Naive thymus-derived CD4-positive, alpha-beta T cell (primary cell): Measurements from ENCODE around the gene BRSK2. TPM values are rescaled to one million over a fixed set of nuclear protein-coding genes. Genes with fewer than 3 reads are reported as not detected.

Experiments
- ATAC-seq: fragments of 150-1000 bp; cut with Tn5 transposase; 2 replicates; pipeline ENCODE4 v1.10.0; 2021; ENCODE audit warnings: mild to moderate bottlenecking, moderate library complexity
- CTCF ChIA-PET: fragments of 350-600 bp; sonication (Branson Sonifier 250); formaldehyde crosslinking; loops from one replicate; lab custom pipeline; 2021; ENCODE audit warnings: antibody characterized with exemption; lab: Charles Lee
- POLR2A ChIA-PET: fragments of 350-600 bp; sonication (Branson Sonifier 250); formaldehyde crosslinking; loops from one replicate; lab custom pipeline; 2021; ENCODE audit warnings: antibody characterized with exemption, inconsistent platforms; lab: Charles Lee
- DNase-seq, 9 donors: peaks; one replicate each; pipeline versions ENCODE4 v3.0.0 to v3.0.0-alpha.2; 2020 to 2022; ENCODE audit warnings: mixed read lengths in 1 of 9
- H3K27ac ChIP-seq: one replicate; pipeline ENCODE4 v1.7.0; 2013; ENCODE audit warnings: mild to moderate bottlenecking, low read depth, low read length, moderate library complexity
- H3K27me3 ChIP-seq, 2 donors: one replicate each; pipeline ENCODE4 v1.7.0; 2013; ENCODE audit warnings: low read length in 2 of 2, mild to moderate bottlenecking in 2 of 2, moderate library complexity in 2 of 2; ENCODE audit not compliant: control insufficient read depth in 2 of 2, insufficient read depth in 2 of 2
- H3K36me3 ChIP-seq, 3 experiments: 1 replicate in 2 of 3; 2 replicates in 1 of 3; pipeline ENCODE4 v1.7.0; 2013; ENCODE audit warnings: low read length in 3 of 3, mild to moderate bottlenecking in 3 of 3, moderate library complexity in 1 of 3; ENCODE audit not compliant: insufficient read depth in 3 of 3, control insufficient read depth in 2 of 3
- H3K4me1 ChIP-seq, 2 donors: one replicate each; pipeline ENCODE4 v1.7.0; 2013; ENCODE audit warnings: low read length in 2 of 2, mild to moderate bottlenecking in 2 of 2, moderate library complexity in 1 of 2; ENCODE audit not compliant: control insufficient read depth in 2 of 2, insufficient read depth in 2 of 2
- H3K4me3 ChIP-seq: 2 replicates; pipeline ENCODE4 v1.7.0; 2013; ENCODE audit warnings: mild to moderate bottlenecking, low read length
- H3K9me3 ChIP-seq, 3 experiments: 1 replicate in 2 of 3; 2 replicates in 1 of 3; pipeline ENCODE4 v1.7.0; 2013; ENCODE audit warnings: low read length in 3 of 3; ENCODE audit not compliant: control insufficient read depth in 2 of 3
- H3K27ac Mint-ChIP-seq, 9 donors: one replicate each; pipeline ENCODE4 v1.8.0; 2020 to 2022; ENCODE audit warnings: mixed read lengths in 9 of 9, mild to moderate bottlenecking in 8 of 9, moderate library complexity in 5 of 9, inconsistent platforms in 2 of 9
- H3K27me3 Mint-ChIP-seq, 5 donors: one replicate each; pipeline ENCODE4 v1.8.0; 2021 to 2022; ENCODE audit warnings: mixed read lengths in 5 of 5, mild to moderate bottlenecking in 1 of 5
- H3K36me3 Mint-ChIP-seq, 5 donors: one replicate each; pipeline ENCODE4 v1.8.0; 2020 to 2022; ENCODE audit warnings: mixed read lengths in 5 of 5, mild to moderate bottlenecking in 3 of 5, inconsistent platforms in 1 of 5
- H3K4me1 Mint-ChIP-seq, 7 donors: one replicate each; pipeline ENCODE4 v1.8.0; 2020 to 2022; ENCODE audit warnings: mixed read lengths in 7 of 7, mild to moderate bottlenecking in 3 of 7, inconsistent platforms in 1 of 7
- H3K4me3 Mint-ChIP-seq, 10 donors: one replicate each; pipeline ENCODE4 v1.8.0; 2020 to 2022; ENCODE audit warnings: mild to moderate bottlenecking in 10 of 10, mixed read lengths in 10 of 10, moderate library complexity in 6 of 10, inconsistent platforms in 2 of 10
- H3K9me3 Mint-ChIP-seq, 11 donors: one replicate each; pipeline ENCODE4 v1.8.0; 2020 to 2022; ENCODE audit warnings: mixed read lengths in 11 of 11, mild to moderate bottlenecking in 4 of 11, inconsistent platforms in 1 of 11, moderate library complexity in 1 of 11
- intact Hi-C, 2 donors: fragments of 100-400 bp; cut with micrococcal nuclease; formaldehyde crosslinking; loops; one replicate each; pipeline ENCODE4 v1.15.1; 2023
- polyA plus RNA-seq, 2 donors: library from polyadenylated mRNA; unstranded; fragments of 300-500 nt; fragmentation: Illumina TruSeq; gene quantifications; one replicate each; pipeline ENCODE4 v1.2.3, GENCODE V29; 2021
- total RNA-seq, 6 experiments: library from RNA in 5 of 6; stranded (reverse) in 5 of 6; gene quantifications; 1 replicate in 5 of 6; 2 replicates in 1 of 6; pipeline ENCODE4 v1.2.3 and lab custom pipeline; 2021 to 2026

Gene BRSK2
- total and polyA plus RNA-seq, 7 experiments from 2014 or later = 0.27 to 0.51 (median 0.30) TPM; not detected in 4

DNA sequence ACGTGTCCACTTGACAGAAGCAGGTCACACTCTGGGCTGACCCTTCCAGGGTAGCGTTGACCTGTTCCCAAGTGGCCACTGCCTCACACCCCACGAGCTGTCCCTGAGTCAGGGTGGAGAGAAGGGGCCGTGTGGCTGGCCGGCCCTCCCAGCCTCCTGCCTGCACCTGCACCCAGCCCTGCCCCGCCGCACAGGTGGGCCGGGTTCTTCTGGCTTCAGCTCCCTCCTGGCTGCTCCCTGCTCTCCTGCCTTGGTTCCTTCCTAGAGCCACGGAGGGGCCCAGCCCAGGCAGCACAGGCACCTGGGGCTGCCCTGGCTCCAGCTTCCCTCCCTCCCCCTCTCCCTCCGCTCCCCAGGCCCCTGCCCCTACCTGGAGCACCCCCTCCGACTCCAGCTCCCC, 54.6 kb downstream of the BRSK2 start:
- H3K9me3 Mint-ChIP-seq = no peaks in the 10 kb centered on the region
- no peak overlapping the region for H3K4me3 Mint-ChIP-seq
- Histone ChIP-seq H3K36me3 (no peaks in the 10 kb centered on the region), H3K9me3 (no peaks in the 10 kb centered on the region), H3K27me3 (no peaks in the 10 kb centered on the region), H3K4me1 (no peaks in the 10 kb centered on the region), H3K27ac (no peak overlapping the region), H3K4me3 (no peak overlapping the region)
- CTCF ChIA-PET = no interaction called here
- no peaks in the 10 kb centered on the region for H3K36me3 Mint-ChIP-seq
- H3K4me1 Mint-ChIP-seq = peaks cover 0 to 1% (median 0%) of the 10 kb centered on the region in 7 donors
- H3K27ac Mint-ChIP-seq = no peak overlapping the region
- intact Hi-C loops = no loop called here
- ATAC-seq (peak; percentile 2), DNase-seq (no peak)
- POLR2A ChIA-PET = no interaction called here
- peaks cover 0 to 6% (median 0%) of the 10 kb centered on the region in 5 donors for H3K27me3 Mint-ChIP-seq

- ChIA-PET POLR2A (no interaction called here), CTCF (no interaction called here)
- Histone ChIP-seq H3K27me3 (no peaks in the 10 kb centered on the region), H3K4me1 (no peaks in the 10 kb centered on the region), H3K4me3 (no peak overlapping the region), H3K27ac (no peak overlapping the region), H3K9me3 (no peaks in the 10 kb centered on the region), H3K36me3 (no peaks in the 10 kb centered on the region)
- no peak for DNase-seq
- Mint-ChIP-seq H3K4me1 (peaks cover 0 to 1% (median 0%) of the 10 kb centered on the region in 7 donors), H3K4me3 (no peak overlapping the region), H3K9me3 (no peaks in the 10 kb centered on the region), H3K36me3 (no peaks in the 10 kb centered on the region), H3K27me3 (peaks cover 0 to 3% (median 0%) of the 10 kb centered on the region in 5 donors), H3K27ac (no peak overlapping the region)
- ATAC-seq = no peak
- intact Hi-C loops = loop anchor here in 1 of 2 donors (5.0 kb wide), 1 partner anchor 183 kb away; no protein-coding TSS in a partner anchor
Measured at GRCh38 chr11:1444823-1445422, 55.2 kb downstream of the BRSK2 start.

- H3K36me3 Mint-ChIP-seq = no peaks in the 10 kb centered on the region
- no peaks in the 10 kb centered on the region for H3K9me3 Mint-ChIP-seq
- Histone ChIP-seq H3K27me3 (no peaks in the 10 kb centered on the region), H3K4me1 (no peaks in the 10 kb centered on the region), H3K27ac (no peak overlapping the region), H3K36me3 (no peaks in the 10 kb centered on the region), H3K4me3 (no peak overlapping the region), H3K9me3 (no peaks in the 10 kb centered on the region)
- peaks cover 0 to 3% (median 0%) of the 10 kb centered on the region in 5 donors for H3K27me3 Mint-ChIP-seq
- no peak overlapping the region for H3K4me3 Mint-ChIP-seq
- CTCF ChIA-PET = no interaction called here
- ATAC-seq = no peak
- intact Hi-C loops = loop anchor here in 1 of 2 donors (5.0 kb wide), 1 partner anchor 184 kb away; no protein-coding TSS in a partner anchor
- H3K4me1 Mint-ChIP-seq = peaks cover 0 to 1% (median 0%) of the 10 kb centered on the region in 7 donors
- DNase-seq = no peak
- POLR2A ChIA-PET = no interaction called here
- no peak overlapping the region for H3K27ac Mint-ChIP-seq
Measured at GRCh38 chr11:1445741-1446445, 56.2 kb downstream of the BRSK2 start.

DNA sequence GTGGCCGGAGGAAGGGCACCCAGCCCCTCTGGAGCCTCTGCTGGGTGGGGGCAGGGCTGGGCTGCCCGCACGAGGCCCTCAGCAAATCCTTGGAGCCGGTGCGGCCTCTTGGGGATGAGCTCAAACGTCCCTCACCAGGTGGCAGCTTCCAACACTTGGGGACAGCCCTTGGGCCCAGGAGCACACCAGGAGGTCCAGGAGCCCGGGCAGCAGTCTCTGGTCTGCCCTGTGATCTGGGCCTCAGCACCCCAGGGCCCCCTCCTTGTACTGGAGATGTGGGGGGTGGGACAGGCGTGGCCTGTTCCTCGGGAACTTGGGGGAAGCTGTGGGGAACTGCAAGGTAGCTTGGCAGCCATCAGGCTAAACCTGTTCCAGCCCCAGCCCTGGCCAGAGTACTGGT, 56.9 kb downstream of the BRSK2 start:
- Mint-ChIP-seq H3K4me3 (no peak overlapping the region), H3K9me3 (no peaks in the 10 kb centered on the region), H3K27me3 (peaks cover 0 to 3% (median 0%) of the 10 kb centered on the region in 5 donors), H3K36me3 (no peaks in the 10 kb centered on the region), H3K4me1 (peaks cover 0 to 1% (median 0%) of the 10 kb centered on the region in 7 donors), H3K27ac (no peak overlapping the region)
- POLR2A ChIA-PET = no interaction called here
- DNase-seq = no peak
- CTCF ChIA-PET = no interaction called here
- Histone ChIP-seq H3K4me3 (no peak overlapping the region), H3K36me3 (no peaks in the 10 kb centered on the region), H3K27me3 (no peaks in the 10 kb centered on the region), H3K27ac (no peak overlapping the region), H3K4me1 (no peaks in the 10 kb centered on the region), H3K9me3 (no peaks in the 10 kb centered on the region)
- intact Hi-C loops = loop anchor here in 1 of 2 donors (5.0 kb wide), 1 partner anchor 184 kb away; no protein-coding TSS in a partner anchor
- ATAC-seq = no peak

DNA sequence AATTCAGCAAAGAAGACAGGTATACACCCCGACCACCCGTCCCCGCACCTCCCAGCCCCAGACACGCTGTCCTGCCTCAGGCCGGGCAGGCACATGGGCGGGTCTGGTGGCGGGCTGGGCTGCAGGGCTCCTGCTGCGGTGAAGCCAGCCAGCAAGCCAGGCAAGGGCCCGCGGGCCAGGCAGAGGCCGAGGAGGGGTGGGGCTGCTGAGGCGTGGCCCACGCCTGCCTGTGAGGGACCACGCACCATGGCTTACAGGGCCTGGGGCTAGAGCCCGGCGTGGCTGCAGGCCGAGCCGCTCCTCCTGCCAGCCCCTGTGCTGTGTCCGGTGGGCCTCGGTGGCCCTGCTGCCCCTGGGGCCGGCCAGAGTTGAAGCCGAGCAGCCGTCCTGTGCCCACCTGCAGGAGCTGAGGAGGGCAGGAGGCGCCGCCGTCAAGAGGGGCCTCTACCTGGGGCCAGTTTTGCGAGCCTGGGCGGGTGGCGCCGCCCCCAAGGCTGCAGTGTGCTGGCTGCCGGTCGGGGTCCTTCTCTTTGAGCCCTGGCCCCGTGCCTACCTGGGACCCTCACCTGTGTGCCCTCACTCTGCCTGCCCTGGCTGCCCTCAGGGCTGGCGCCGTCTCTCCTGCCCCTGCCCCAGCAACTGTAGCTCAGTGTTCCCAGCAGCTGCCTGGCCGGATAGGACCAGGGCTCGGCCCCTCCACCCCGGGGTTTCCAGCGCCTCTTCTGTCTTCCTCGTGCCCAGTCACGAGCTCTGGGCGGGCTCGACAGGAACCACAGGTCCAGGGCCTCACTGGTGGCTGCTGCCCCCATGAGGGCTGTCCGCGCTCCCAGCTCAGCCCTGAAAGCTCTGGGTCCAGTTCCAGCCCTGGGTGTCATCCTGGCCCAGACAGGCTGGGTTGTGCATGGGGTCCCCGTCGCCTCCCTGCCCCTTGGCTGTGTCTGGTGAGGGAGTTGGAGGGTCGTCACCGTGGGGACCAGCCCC, 58.4 kb downstream of the BRSK2 start:
- H3K36me3 Mint-ChIP-seq = no peaks in the 10 kb centered on the region
- ChIA-PET CTCF (no interaction called here), POLR2A (no interaction called here)
- H3K27ac ChIP-seq = no peak overlapping the region
- H3K27ac Mint-ChIP-seq = no peak overlapping the region
- DNase-seq = no peak
- H3K4me1 Mint-ChIP-seq = peaks cover 0 to 1% (median 0%) of the 10 kb centered on the region in 7 donors
- no peak overlapping the region for H3K4me3 ChIP-seq
- no peaks in the 10 kb centered on the region for H3K4me1 ChIP-seq
- no peak overlapping the region for H3K4me3 Mint-ChIP-seq
- no peak for ATAC-seq
- H3K9me3 ChIP-seq = no peaks in the 10 kb centered on the region
- H3K27me3 ChIP-seq = no peaks in the 10 kb centered on the region
- no peaks in the 10 kb centered on the region for H3K36me3 ChIP-seq
- peaks cover 0 to 3% (median 0%) of the 10 kb centered on the region in 5 donors for H3K27me3 Mint-ChIP-seq
- H3K9me3 Mint-ChIP-seq = no peaks in the 10 kb centered on the region
- intact Hi-C loops = loop anchor here in 1 of 2 donors (5.0 kb wide), 1 partner anchor 186 kb away; no protein-coding TSS in a partner anchor

GRCh38 chr11:1448882-1449281, 59.1 kb downstream of the BRSK2 start:
- H3K4me1 ChIP-seq = no peaks in the 10 kb centered on the region
- no peaks in the 10 kb centered on the region for H3K9me3 ChIP-seq
- intact Hi-C loops = loop anchor here in 1 of 2 donors (5.0 kb wide), 1 partner anchor 187 kb away; no protein-coding TSS in a partner anchor
- Mint-ChIP-seq H3K4me3 (no peak overlapping the region), H3K9me3 (no peaks in the 10 kb centered on the region), H3K4me1 (peaks cover 0 to 1% (median 0%) of the 10 kb centered on the region in 7 donors), H3K27ac (no peak overlapping the region), H3K36me3 (no peaks in the 10 kb centered on the region), H3K27me3 (peaks cover 0 to under 1% (median 0%) of the 10 kb centered on the region in 5 donors)
- ChIA-PET CTCF (no interaction called here), POLR2A (no interaction called here)
- no peaks in the 10 kb centered on the region for H3K27me3 ChIP-seq
- DNase-seq = no peak
- H3K27ac ChIP-seq = no peak overlapping the region
- no peaks in the 10 kb centered on the region for H3K36me3 ChIP-seq
- H3K4me3 ChIP-seq = no peak overlapping the region
- no peak for ATAC-seq
